ENCODE results near the gene ST6GALNAC6.
"Not testable (repeated sequence)": the region's sequence is repeated elsewhere in the genome, so short reads cannot be mapped to it uniquely, and the experiment has no call there.

Gene ST6GALNAC6

DNA sequence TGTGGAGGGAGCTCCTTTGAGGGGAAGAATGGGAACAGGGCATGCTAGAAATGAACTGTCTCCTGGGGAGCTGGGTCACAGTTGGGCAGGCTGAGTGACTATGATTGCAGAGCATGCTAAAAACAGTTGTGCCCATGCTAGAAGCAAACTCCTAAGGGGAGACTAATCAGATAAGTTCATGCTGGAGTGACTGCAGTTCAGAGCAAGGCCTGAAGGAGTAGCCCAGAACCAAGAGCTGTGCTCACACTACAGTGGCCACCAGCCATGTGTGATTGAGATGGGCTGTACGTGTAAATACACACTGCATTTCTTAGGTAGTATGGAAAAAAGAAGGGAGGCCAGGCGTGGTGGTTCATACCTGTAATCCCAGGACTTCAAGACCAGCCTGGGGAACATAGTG lies 11.6 kb downstream of the ST6GALNAC6 start:
- no peak for DNase-seq

DNA sequence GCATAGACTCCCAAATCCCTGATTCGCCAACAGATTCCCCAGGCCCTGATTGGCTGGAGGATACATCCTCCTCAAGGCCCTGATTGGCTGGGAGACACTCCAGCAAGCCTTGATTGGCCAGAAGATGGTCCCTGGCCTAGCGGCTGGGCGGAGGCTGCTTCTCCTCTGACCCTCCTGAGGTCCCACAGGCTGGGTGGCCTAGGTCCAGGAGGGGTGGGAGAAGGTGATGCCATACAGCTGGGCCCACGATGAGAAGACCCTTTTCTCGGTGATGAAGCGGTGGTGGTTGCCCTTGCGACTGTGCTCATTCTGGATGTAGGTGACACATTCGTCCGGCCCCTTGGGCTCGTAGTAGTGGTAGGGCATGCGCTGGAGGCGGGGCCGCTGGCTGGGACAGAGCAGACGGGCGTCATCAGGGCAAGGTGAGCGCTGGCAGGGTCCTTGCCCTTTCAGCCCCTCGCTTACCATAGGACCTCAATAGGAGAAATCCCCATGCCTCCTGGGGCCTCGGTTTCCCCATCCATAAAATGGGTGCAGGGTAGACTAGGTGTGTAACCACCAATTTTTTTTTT lies 12.9 kb downstream of the ST6GALNAC6 start:
- no peak for DNase-seq

DNA sequence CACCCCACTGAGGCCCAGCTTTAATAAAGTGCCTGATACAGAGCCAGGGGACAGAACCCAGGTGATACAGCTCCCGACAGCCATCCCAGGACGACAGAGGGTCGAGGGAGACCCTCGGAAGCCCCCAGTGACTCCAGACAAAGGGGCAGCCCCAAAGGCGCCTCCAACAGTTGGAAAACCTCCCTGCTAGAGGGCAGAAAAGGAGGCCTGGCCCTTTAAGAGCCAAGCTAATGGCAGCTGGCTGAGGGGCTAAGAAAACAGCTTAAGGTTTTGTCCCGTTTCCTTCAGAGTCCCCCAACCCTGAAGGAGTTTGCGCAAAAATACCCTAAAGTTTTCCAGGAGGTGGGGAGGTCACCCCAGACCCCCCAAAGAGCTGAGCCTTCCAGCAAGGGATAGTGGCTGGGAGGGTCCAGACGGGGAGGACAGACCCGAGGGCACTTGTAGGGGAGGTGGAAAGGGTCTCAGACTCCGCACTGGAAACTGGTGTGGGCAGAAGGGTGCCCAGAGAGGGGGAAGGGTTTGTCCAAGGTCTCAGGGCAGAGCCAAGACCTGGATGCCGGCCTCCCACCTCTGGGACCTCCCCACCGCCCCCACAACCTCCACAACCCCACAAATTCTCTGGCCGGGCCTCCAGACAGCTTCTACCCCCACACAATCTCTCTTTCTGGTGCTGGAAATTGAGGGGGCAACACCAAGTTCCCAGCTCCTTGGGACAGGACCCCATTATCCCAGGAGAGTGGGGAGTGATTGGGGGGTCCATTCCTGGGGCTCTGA lies 13.7 kb downstream of the ST6GALNAC6 start:
- DNase-seq = no peak

DNA sequence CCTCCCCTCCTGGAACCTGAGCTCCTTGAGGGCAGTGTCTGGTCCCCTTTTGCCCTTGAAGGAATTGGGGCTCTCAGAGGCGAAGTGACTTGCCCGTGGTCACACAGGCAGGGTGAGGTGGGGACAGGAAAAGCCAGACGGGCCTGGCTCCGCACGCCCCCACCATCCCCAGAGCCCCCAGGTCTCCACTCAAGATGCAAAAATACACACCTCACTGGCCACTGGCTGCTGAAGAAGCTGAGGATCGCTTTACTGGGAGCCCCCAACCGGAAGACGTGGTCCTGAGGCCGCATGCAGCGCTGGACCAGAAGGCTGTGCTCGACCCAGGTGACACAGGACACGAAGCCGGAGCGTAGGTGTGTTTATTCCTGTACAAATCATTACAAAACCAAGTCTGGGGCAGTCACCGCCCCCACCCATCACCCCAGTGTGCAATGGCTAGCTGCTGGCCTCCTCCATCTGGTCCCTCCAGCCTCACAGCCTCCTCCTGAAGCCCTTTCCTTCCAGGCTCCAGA lies 14.4 kb downstream of the ST6GALNAC6 start:
- no peak for DNase-seq

DNA sequence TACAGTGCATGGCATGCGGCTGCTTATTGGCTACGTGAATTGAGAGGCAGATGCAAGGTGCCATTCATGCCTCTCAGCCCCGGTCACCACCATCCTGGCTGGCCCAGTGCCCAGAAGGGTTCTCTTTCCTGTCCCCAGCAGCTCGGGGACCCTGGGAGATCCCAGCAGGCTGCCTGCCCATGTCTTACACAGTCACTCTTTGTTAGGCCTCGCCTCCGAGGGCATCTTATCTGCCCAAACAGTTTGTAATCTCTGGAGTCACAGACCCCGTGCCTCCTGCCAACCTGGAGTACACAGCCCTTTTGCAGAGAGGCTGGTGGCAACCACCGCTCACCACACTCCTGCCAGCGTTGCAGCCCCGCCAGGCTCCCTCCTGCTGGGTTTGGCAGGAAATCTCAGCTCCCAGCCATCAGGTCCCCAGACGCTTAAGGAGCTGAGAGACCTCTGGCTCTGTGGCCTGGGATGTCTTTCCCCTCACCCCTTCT lies 14.9 kb downstream of the ST6GALNAC6 start:
- no peak for DNase-seq

DNA sequence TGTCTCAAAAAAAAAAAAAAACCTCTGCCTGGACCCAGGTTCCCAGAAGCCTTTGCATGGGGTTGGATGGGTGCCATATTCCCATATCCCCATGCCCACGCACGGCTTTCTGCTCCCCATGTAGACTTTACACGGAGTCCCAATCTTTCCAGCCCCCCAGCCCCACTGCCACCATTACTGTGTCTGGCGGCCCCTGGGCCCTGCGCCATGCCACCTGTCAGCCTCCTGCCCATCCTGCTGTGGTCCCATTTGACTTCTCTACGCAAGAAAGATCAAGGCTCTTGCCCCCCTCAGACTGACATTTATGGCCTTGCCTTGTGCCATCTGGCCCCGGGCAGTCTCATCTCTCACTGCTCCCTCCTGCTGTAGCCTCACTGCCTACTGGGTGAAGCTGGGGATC lies 15.4 kb downstream of the ST6GALNAC6 start:
- no peak for DNase-seq

DNA sequence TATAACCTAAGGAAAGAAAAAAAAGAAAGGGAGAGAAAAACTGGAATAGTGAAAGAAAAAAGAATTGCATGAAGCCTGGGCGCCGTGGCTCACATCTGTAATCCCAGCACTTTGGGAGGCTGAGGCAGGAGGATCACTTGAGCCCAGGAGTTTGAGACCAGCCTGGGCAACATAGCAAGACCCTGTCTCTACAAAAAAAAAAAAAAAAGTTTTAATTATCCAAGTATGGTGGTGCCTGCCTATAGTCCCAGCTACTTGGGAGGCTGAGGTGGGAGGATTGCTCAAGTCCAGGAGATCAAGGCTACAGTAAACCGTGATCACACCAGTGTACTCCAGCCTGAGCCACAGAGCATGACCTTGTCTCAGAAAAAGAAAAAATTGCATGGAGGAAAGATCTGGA lies 17.7 kb downstream of the ST6GALNAC6 start:
- not testable (repeated sequence) for DNase-seq

DNA sequence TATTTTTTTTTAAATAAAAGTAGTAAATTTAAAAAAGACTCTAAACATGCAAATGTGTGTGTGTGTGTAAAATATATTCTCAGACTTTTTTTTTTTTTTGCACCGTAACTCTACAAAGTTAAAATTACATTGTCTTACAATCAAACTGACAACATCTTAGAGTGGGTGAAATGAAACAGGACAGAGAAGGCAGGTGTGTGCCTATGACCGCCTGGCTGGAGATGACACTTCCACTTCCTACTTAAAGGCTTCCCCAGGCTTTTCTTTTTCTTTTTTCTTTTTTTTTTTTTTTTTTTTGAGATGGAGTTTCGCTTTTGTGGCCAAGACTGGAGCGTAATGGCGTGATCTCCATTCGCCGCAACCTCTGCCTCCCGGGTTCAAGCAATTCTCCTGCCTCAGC lies 19.3 kb downstream of the ST6GALNAC6 start:
- no peak for DNase-seq

DNA sequence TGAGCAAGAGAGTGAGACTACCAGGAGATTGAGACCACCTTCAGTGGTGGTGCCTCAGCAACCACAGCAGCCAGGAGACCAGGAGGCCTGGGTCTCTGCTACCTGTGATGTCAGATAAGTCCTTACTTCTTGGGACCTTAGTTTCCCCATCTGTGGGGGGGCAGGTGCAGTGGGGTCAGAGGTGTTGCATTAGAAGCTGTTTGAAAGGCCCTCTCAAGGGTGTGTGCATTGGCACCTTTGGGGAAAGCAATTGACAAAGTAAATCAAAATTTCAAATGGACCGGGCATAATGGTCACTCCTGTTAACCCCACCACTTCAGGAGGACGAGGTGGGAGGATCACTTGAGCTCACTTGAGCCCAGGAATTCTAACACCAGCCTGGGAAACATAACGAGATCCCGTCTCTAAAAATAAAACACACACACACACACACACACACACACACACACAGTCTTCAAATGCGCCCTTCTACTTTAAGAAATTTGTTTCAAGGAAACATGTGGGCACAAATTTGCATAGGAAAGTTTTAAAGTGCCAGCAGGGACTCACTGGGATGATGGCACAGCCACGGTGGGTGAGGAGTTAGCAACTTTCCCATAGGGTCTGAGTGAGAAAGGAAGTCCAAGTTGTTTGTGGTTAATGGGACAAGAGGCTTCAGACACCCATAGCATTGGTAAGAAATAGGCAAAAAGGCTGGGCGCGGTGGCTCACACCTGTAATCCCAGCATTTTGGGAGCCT lies 20.6 kb downstream of the ST6GALNAC6 start:
- DNase-seq = no peak

DNA sequence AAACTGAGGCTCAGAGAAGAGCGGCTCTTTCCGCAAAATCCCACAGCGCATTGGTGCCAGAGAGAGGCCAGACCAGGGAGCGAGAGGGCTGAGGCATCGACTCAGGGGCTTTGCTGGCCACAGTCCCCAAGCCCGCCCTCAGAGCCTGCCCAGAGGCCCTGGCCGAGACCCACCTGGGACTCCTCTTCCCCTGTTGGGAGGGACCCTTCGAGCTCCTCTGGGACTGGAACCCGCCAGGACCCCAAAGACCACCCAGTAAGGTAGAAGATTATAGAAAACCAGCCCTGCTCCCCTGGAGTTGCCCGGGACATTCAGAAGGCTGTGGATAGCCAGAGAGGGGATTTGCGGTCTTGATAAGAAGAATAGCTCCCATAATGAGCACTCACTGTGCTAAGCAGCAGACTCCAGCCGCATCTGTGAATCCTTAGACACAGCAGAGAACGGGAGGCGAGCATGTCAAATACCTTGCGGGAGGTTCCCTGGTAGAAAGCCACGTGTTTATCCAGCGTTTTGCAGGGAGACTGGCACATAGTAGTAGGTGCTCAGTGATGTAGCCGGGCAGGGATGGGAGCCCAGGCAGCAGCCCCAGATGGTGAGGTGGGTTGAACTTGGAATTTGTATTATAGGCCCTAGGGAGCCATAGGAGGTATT lies 21.3 kb downstream of the ST6GALNAC6 start:
- DNase-seq = no peak

DNA sequence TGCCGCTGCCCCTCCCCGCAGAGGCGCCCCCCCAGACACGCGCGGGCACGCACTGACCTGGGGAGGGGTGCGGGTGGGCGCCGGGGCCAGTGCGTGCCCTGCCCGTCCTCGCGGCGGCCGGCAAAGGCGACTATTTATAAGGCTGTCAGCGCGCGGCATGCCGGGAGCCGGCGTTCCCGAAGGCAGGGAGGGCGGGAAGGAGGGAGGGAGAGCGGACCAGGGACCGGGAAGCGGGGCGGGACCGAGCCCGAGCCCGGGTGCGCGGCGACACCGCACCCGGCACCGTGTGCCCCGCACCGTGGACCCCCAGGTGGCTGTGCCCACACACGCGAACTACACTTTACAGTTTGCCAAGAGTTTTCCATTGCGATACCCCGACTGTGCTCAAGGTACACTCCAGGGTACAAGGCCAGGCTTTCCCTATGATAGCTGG lies 21.8 kb downstream of the ST6GALNAC6 start, which contains the start of gene AK1:
TSS of gene AK1 (minus strand) at position 110 of the 433 bp plus-strand sequence. CDS start 3,058 bp downstream, outside the sequence.
- no peak for DNase-seq

DNA sequence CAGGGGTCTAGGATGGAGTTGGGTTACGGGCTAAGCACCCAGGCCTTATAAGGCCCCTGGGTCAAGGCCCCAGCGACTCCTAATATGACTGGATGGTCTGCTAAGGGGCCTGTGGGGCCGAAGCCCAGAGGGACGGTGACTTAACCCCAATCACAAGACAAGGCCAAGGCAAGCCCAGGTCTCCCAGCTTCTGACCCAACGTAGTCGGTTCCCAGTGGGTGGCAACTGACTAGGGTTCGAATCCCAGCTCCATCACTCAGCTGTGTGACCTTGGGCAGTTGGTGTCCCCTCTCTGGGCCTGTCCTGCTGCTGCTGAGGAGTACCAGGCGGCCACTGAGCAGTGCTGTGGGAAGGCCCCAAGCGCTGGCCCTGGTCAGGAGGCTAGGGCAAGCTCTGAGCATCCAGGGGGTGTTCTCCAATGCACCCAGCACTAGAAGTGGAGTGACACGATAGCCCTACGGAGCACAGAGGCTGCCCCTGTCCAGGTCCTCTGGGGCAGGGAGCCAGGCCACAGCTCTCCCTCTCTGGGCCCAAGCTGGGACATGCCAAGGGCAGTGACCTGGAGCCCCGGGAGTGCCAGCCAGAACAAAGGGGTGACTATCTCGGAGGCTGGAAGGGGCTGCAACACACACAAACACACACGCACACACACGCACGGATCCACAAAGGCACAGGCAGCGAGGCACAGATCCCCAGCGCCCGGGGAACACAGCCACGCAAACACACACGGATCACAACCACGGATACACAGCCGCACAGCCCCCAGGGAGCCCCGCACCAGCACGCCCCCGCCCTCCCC lies 22.4 kb downstream of the ST6GALNAC6 start:
- DNase-seq = no peak

DNA sequence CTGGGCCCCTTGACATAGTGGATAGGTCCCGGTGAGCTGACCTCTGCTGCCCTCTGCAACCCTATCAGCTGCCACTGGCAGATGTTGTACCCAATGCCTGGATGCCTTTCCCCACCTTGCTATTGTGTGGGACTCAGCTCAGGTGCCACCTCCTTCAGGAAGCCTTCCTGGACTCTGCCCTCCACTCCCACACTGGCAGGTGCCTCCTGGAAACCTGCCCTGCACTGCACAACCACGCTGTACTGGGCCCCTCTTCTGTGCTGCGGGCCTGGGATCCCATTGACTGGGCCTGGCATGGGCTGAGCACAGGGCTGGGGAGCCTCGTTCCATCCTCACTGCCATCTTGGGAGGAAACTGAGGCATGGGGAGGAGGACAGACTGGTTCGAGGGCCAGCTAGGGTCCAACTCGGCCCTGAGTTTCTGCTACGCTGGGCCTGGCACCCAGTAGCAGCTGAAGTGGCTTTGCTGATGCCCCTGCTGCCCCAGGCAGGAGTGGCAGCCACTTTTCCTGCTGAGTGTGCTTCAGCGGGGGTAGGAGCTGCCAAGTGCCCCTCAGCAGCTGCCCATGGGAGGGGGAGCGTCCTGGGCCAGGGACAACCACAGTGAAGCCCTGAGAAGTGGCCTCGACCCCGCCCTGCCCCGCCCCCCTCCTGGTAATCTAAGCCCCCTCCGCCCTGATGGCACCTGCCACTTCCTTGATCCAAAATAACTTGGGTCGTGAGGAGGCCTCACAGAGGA lies 23.2 kb downstream of the ST6GALNAC6 start:
- no peak for DNase-seq

DNA sequence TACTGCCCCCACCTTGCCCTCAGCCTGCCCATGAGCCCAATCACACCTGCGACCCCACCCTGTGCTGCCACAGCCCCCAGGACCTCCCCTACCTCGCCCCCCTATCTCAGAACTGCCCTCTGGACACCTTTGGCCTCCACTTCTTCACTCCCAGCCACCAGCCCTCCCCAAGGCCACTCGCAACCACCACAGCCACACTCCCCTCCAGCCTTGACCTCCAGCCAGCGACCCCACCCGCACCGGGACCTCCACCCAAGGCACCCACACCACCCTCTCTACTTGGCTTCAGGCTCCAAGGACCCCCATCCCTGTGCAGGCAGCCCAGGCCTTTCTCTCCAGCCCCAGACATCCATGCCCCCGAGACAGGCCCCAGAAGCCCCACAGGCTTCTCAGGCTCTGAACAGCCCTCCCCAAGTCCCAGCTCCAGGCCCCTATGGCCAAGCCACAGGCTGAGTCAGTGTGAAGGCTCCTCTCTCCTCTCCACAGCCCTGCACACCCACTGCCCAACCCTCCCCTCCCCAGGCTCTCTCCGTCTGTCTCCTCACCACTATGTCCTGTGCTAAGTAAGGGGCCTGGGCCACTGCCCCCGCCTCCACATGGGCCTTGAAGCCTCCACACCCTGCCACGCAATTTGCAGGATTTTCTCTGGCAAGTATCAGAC lies 24.0 kb downstream of the ST6GALNAC6 start:
- no peak for DNase-seq

DNA sequence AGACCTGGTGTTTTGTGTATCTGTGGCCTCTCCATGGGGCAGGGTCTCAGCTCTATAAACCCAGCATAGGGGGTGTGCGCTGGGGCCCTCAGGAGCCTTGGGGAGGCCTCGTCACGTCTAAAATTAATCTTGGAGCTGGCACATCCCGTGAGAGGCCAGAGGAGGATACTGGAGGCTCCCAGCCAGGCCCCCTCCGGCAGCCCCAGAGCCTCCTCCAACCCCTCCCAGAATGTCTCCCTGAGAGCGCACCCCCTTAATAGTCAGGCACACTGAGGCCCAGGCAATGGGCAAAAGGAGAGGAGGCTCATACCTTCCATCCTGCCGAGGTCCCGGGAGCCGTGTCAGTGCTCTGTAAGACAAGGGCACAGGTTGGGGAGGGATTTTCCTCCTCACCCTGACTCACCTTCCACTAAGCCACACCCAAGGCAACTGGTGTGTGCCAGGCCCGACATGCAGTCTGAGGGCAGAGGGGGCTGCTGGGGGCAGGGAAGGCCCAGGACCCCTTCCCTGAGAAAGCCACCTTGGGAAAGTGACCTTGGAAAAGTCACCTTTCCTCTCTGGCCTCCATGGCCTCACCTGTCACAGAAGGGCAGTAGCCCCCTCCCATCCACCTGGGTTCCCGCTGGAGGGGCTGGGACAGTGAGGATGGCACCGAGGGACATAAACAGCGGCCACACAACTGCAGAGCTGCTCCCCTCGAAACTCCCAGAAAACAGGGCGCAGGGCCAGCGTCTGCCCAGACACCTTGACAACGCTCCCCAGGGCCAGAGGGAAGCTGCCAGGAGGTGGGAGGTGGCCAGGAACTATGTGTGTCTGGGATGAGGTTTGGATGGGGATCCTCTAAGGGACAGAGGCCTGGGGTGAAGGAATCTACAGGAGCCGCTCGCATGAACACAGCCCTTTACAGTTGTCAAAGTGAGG lies 24.8 kb downstream of the ST6GALNAC6 start:
- DNase-seq = no peak

DNA sequence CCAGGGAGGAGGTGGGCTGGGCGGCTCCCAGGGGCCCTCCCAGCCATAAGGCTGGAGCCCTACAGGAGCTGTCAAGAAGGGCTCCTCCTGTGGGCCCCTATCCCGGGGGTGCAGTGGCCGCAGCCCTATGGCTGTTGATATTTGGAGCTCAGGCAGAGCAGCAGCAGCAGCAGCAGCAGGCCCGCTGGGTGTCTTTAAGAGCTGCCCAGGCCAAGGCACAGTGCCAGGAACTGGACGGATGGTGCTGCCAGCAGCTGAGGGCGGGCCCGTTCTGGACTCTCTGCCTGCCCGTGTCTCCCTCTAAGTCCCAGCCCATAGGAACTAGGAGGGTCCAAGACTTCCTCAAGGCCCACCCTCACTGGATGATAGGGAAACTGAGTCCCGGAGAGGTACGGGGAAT lies 25.5 kb downstream of the ST6GALNAC6 start:
- DNase-seq = no peak

DNA sequence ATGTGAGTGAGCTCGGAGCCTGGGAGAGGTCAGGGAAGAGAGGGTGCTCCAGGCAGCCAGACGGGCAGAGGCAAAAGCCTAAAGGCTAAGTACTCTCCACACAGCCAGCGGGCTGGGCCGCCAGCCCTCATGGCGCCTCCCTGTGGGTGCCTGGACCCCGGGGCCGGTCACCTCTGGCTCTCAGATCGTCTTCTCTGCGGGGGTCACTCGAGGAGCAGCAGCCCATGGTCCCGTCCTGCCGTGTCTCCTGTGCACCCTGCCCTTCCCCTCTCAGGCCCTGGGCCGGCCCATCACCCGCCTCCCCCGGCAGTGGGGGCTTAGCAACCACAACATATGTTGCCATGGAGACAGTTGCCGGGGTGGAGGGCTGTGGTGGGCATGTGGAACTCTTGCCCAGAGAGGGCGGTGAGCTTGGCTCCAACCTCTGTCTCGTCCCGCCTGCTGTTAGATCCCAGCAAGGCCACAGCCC lies 26.1 kb downstream of the ST6GALNAC6 start:
- DNase-seq = no peak

DNA sequence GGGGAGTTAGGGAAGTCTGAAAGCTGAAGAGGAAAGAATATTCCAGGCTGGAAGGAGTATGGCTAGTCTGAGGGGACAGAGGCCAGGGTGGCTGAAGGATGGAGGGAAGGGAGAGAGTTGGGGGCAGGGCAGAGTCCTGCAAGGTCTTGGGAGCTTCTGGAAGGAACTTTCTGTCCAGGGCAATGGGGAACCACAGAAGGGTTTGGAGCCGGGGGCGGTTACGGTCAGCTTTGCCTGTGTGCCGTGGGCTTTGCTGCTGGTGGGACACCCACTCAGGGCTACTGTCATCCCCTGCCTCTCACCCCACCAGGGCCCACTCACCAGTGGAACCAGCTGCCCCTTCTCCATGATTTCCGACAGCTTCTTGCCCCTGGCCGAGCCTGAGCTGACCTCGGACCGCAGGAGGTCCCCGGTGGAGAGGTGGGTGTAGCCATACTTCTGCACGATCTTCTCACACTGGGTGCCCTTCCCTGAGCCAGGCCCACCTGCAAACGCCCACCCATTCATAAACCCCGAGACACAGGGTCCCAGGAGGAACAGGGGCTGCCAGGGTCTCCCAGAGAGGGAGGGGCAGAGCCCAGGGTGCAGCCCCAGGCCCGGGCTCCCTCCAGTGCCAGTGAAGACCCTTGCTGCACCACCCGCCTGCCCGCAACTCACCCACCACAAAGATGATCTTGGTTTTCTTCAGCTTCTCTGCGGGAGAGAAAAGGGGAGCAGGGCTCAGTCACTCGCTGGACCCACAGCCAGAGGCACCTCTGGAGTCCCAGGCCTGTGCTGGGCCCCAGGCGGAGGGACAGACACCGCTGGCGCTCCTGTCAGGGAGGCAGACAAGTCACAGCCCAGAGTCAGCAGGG lies 26.8 kb downstream of the ST6GALNAC6 start:
- no peak for DNase-seq

DNA sequence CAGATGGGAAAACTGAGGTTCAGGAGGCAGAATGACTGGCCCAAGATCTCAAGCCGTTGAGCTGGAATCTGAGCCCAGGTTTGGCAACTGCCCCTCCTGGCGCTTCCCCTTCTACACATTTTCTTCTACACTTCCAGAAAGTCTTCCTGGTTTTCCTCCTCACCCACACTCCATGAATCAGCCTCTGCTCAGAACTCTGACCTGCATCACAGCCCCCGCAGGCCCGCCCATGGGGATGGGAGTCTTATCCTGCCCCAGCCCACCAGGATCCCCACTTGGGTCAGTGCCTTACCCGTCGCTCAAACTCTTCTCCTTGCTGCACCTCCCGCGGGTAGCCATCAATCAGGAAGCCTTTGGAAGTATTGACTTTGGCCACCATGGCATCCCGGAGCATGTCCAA lies 27.9 kb downstream of the ST6GALNAC6 start:
- no peak for DNase-seq
